Neuronal stem cell (in vitro differentiated cells): ENCODE measurements around the gene GABRB2.

Source experiments
- DNase-seq: peaks from one replicate; pipeline ENCODE4 v3.0.0-alpha.2; 2013; ENCODE audit warnings: low spot score
- H2AFZ ChIP-seq: one replicate; pipeline ENCODE4 v1.6.1; 2013; ENCODE audit warnings: mild to moderate bottlenecking, low read length, inconsistent platforms
- H2AK5ac ChIP-seq: 2 replicates; pipeline ENCODE4 v1.6.1; 2013; ENCODE audit warnings: low read depth, mild to moderate bottlenecking, inconsistent platforms, low read length, moderate library complexity, mixed read lengths
- H2BK120ac ChIP-seq: 2 replicates; pipeline ENCODE4 v1.6.1; 2013; ENCODE audit warnings: low read depth, mild to moderate bottlenecking, inconsistent platforms, low read length, moderate library complexity, mixed read lengths
- H2BK12ac ChIP-seq: one replicate; pipeline ENCODE4 v1.6.1; 2013; ENCODE audit warnings: low read length, inconsistent platforms
- H2BK15ac ChIP-seq: 2 replicates; pipeline ENCODE4 v1.6.1; 2013; ENCODE audit warnings: mild to moderate bottlenecking, low read length, inconsistent platforms, mixed read lengths
- H2BK5ac ChIP-seq: one replicate; pipeline ENCODE4 v1.6.1; 2013; ENCODE audit warnings: inconsistent platforms, mild to moderate bottlenecking, low read length, moderate library complexity
- H3K14ac ChIP-seq: one replicate; pipeline ENCODE4 v1.6.1; 2013; ENCODE audit warnings: low read length, inconsistent platforms
- H3K18ac ChIP-seq: 2 replicates; pipeline ENCODE4 v1.6.1; 2013; ENCODE audit warnings: low read length, inconsistent platforms
- H3K23ac ChIP-seq: 2 replicates; pipeline ENCODE4 v1.6.1; 2013; ENCODE audit warnings: low read depth, mild to moderate bottlenecking, mixed read lengths, low read length, inconsistent platforms; ENCODE audit not compliant: poor library complexity
- H3K27ac ChIP-seq: replicated peaks from 3 replicates; pipeline ENCODE4 v1.5.1; 2013; ENCODE audit warnings: low read length, inconsistent platforms
- H3K27me3 ChIP-seq, 3 experiments: 2 replicates each; pipeline ENCODE4 v1.6.1; 2013; ENCODE audit warnings: low read length in 3 of 3, mild to moderate bottlenecking in 2 of 3, inconsistent platforms in 1 of 3, low read depth in 1 of 3, mixed read lengths in 1 of 3, moderate library complexity in 1 of 3; ENCODE audit not compliant: control insufficient read depth in 3 of 3, insufficient read depth in 3 of 3
- H3K36me3 ChIP-seq, 2 donors: replicated peaks in 1 of 2; 2 replicates each; pipeline ENCODE4 v1.6.1; 2013; ENCODE audit warnings: low read length in 2 of 2; ENCODE audit not compliant: control insufficient read depth in 2 of 2, insufficient read depth in 2 of 2
- H3K4ac ChIP-seq: 2 replicates; pipeline ENCODE4 v1.6.1; 2013; ENCODE audit warnings: inconsistent platforms, mild to moderate bottlenecking, low read length, moderate library complexity
- H3K4me1 ChIP-seq, 2 donors: 1 replicate in 1 of 2; 2 replicates in 1 of 2; pipeline ENCODE4 v1.6.1; 2013; ENCODE audit warnings: low read length in 2 of 2, low read depth in 1 of 2; ENCODE audit not compliant: control insufficient read depth in 2 of 2, insufficient read depth in 1 of 2
- H3K4me2 ChIP-seq: one replicate; pipeline ENCODE4 v1.6.1; 2013; ENCODE audit warnings: mild to moderate bottlenecking, low read length, inconsistent platforms; ENCODE audit not compliant: insufficient read depth, poor library complexity, severe bottlenecking
- H3K4me3 ChIP-seq, 2 donors: 2 replicates each; pipeline ENCODE4 v1.5.1; 2013; ENCODE audit warnings: low read length in 2 of 2, mild to moderate bottlenecking in 2 of 2, inconsistent platforms in 1 of 2, moderate library complexity in 1 of 2
- H3K79me1 ChIP-seq: one replicate; pipeline ENCODE4 v1.6.1; 2013; ENCODE audit warnings: low read depth, mild to moderate bottlenecking, inconsistent platforms, low read length, moderate library complexity
- H3K9ac ChIP-seq: one replicate; pipeline ENCODE4 v1.6.1; 2013; ENCODE audit warnings: mild to moderate bottlenecking, low read depth, low read length, inconsistent platforms; ENCODE audit not compliant: poor library complexity
- H3K9me3 ChIP-seq, 2 donors: replicated peaks in 1 of 2; 2 replicates each; pipeline versions ENCODE3 to v1.6.1; 2013; ENCODE audit warnings: low read length in 2 of 2, mild to moderate bottlenecking in 2 of 2, inconsistent platforms in 1 of 2, low read depth in 1 of 2, mixed read lengths in 1 of 2, moderate library complexity in 1 of 2; ENCODE audit not compliant: control insufficient read depth in 2 of 2, insufficient read depth in 1 of 2
- H4K8ac ChIP-seq: one replicate; pipeline ENCODE4 v1.6.1; 2013; ENCODE audit warnings: low read depth, mild to moderate bottlenecking, inconsistent platforms, low read length, moderate library complexity
- H4K91ac ChIP-seq: one replicate; pipeline ENCODE4 v1.6.1; 2013; ENCODE audit warnings: low read length, low read depth, mild to moderate bottlenecking, inconsistent platforms; ENCODE audit not compliant: poor library complexity
- WGBS, 2 donors: extraction: QIAGEN DNeasy Blood & Tissue Kit; methylation state at CpG; one replicate each; pipeline ENCODE4 v1.1.7; 2013; ENCODE audit warnings: missing lambda C conversion rate in 2 of 2, mixed read lengths in 1 of 2; ENCODE audit not compliant: insufficient read length in 2 of 2, insufficient replicate concordance in 1 of 2; ENCODE audit errors: extremely low coverage in 2 of 2; 5-methylcytosine and 5-hydroxymethylcytosine counted together

The GABRB2 gene

DNA sequence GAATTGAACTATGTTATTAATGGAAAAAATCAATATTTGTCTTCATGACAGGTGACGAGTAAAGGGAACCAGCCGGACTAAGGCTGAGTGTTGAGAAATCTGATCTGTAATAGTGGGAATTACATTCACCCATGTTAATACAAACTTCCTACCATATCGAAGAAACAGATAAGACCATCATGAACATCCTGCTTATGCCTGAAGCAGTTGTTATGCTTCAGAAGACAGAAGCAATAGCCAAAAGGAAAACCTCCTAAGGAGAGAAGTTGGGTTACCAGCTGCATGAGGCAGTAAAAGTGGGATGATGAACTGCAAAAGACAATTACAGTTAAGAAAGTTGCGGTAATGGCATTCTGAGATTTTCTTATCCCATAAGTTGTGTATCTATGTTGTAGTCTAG, 281.5 kb downstream of the GABRB2 start:
- Histone ChIP-seq H2BK5ac (no peak overlapping the region), H2BK120ac (no peak overlapping the region), H3K4ac (no peak overlapping the region), H3K4me1 (no peaks in the 10 kb centered on the region), H3K27me3 (no peaks in the 10 kb centered on the region), H3K4me3 (no peak overlapping the region), H2AK5ac (no peak overlapping the region), H2BK12ac (no peak overlapping the region), H2BK15ac (no peak overlapping the region), H3K36me3 (no peaks in the 10 kb centered on the region), H4K8ac (no peak overlapping the region), H2AFZ (no peak overlapping the region), H4K91ac (no peak overlapping the region), H3K4me2 (no peak overlapping the region), H3K18ac (no peak overlapping the region), H3K79me1 (no peaks in the 10 kb centered on the region), H3K27ac (no peak overlapping the region), H3K9me3 (no peaks in the 10 kb centered on the region), H3K23ac (no peak overlapping the region), H3K9ac (no peak overlapping the region), H3K14ac (no peak overlapping the region)
- no peak for DNase-seq
- WGBS, 2 donors, result no CpG with 5 or more reads among the region's 4 CpGs

DNA sequence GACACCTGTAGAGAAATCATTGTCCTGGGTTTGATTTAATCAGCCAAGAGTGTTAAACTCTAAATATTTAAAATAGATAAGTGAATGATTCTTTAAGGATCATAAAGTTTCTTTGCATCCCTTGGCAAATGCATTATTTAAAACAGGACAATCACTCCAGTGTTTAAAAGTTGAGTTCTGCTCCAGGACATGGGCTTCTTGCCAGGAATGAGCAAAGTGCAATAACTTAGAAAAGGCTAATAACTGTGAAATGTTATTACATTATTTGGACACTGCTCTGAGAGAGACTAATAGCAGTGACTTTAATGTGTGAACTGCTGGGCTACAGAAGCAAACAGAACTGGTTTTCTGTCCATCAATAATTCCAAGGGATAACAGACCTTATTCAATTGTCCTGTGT, 283.3 kb downstream of the GABRB2 start:
- no peak overlapping the region for H3K27ac ChIP-seq
- H2BK15ac ChIP-seq, result no peak overlapping the region
- H3K4me1 ChIP-seq, result no peaks in the 10 kb centered on the region
- no peaks in the 10 kb centered on the region for H3K79me1 ChIP-seq
- H2BK12ac ChIP-seq, result no peak overlapping the region
- H3K27me3 ChIP-seq, result no peaks in the 10 kb centered on the region
- H3K36me3 ChIP-seq, result no peaks in the 10 kb centered on the region
- no peak overlapping the region for H3K23ac ChIP-seq
- H2AFZ ChIP-seq, result no peak overlapping the region
- H2AK5ac ChIP-seq, result no peak overlapping the region
- H3K4ac ChIP-seq, result no peak overlapping the region
- no peak overlapping the region for H3K4me3 ChIP-seq
- H4K91ac ChIP-seq, result no peak overlapping the region
- no peak overlapping the region for H2BK120ac ChIP-seq
- H3K9me3 ChIP-seq, result no peaks in the 10 kb centered on the region
- no peak for DNase-seq
- H3K9ac ChIP-seq, result no peak overlapping the region
- no peak overlapping the region for H3K18ac ChIP-seq
- no peak overlapping the region for H2BK5ac ChIP-seq
- no peak overlapping the region for H3K4me2 ChIP-seq
- H3K14ac ChIP-seq, result no peak overlapping the region
- H4K8ac ChIP-seq, result no peak overlapping the region

DNA sequence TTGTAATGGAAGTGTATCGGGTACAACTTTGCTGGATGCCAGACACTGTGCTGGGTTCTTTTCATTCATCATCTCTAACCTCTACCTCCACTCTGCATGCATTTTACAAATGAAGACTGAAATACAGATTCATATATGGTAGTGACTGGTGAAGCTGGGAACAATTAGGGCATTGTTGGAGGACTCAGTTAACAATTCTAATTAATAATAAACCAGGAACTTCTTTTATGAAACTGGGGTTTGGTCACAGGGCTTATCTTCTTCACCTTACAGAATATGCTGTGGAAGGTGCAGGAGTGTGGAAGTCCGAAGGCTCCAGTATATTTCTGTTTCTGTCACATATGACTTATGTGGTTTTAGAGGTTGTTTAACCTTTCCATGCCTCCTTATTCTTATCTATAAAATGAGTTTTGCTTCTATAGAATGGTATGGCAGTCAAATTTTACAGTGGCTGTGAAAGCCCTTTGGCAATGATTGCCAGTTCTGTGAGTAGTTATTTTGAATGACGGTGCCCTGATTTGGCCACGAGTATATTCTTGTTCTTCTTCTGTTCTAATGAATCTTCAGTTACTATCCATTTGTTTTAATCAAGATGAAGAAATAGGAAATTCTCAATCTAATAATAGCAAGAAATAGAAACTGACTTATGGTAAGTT, 284.7 kb downstream of the GABRB2 start:
- no peak overlapping the region for H3K23ac ChIP-seq
- no peaks in the 10 kb centered on the region for H3K27me3 ChIP-seq
- no peaks in the 10 kb centered on the region for H3K4me1 ChIP-seq
- H3K36me3 ChIP-seq, result no peaks in the 10 kb centered on the region
- no peak overlapping the region for H3K4me2 ChIP-seq
- no peak overlapping the region for H4K8ac ChIP-seq
- no peak overlapping the region for H3K4ac ChIP-seq
- no peak overlapping the region for H2BK5ac ChIP-seq
- no peak for DNase-seq
- H3K18ac ChIP-seq, result no peak overlapping the region
- H3K14ac ChIP-seq, result no peak overlapping the region
- H2BK15ac ChIP-seq, result no peak overlapping the region
- H3K27ac ChIP-seq, result no peak overlapping the region
- H3K4me3 ChIP-seq, result no peak overlapping the region
- no peaks in the 10 kb centered on the region for H3K9me3 ChIP-seq
- H2AK5ac ChIP-seq, result no peak overlapping the region
- no peak overlapping the region for H2BK120ac ChIP-seq
- no CpG with 5 or more reads among the region's 4 CpGs for WGBS, 2 donors
- H3K9ac ChIP-seq, result no peak overlapping the region
- no peak overlapping the region for H2AFZ ChIP-seq
- H3K79me1 ChIP-seq, result no peaks in the 10 kb centered on the region
- no peak overlapping the region for H2BK12ac ChIP-seq
- no peak overlapping the region for H4K91ac ChIP-seq

DNA sequence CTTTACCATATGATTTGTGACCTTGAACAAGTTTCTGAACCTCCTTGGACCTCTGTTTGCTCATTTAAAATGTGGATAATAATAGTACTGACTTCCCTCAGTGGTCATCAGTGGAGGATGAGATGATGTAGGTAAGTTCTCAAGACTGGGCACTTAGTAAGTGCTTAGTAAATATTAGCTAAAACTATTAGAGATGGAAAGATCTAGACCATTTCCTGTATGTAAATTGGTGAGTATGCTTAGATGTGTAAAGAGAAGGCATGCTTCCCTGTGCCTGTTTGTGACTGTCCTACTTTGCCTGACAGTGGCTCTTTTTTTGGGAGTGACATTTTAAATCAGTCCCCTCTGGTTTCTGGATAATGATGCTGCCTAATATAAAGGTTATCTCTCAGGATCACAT, 288.1 kb downstream of the GABRB2 start:
- Histone ChIP-seq H3K4ac (no peak overlapping the region), H3K23ac (no peak overlapping the region), H2AK5ac (no peak overlapping the region), H3K4me1 (no peaks in the 10 kb centered on the region), H3K18ac (no peak overlapping the region), H3K36me3 (no peaks in the 10 kb centered on the region), H3K27me3 (no peaks in the 10 kb centered on the region), H2BK12ac (no peak overlapping the region), H3K9ac (no peak overlapping the region), H3K27ac (no peak overlapping the region), H2BK15ac (no peak overlapping the region), H3K4me3 (no peak overlapping the region), H2BK120ac (no peak overlapping the region), H4K91ac (no peak overlapping the region), H4K8ac (no peak overlapping the region), H2BK5ac (no peak overlapping the region), H2AFZ (no peak overlapping the region), H3K9me3 (no peaks in the 10 kb centered on the region), H3K4me2 (no peak overlapping the region), H3K79me1 (no peaks in the 10 kb centered on the region), H3K14ac (no peak overlapping the region)
- no peak for DNase-seq
